ENCODE results near the gene ZBTB12. TPM values are rescaled to one million over a fixed set of nuclear protein-coding genes. Genes with fewer than 3 reads are reported as not detected.

Gene ZBTB12
- total and polyA plus RNA-seq, 5 experiments from 2014 or later = 3.1 to 3.7 TPM; not detected in 3

DNA sequence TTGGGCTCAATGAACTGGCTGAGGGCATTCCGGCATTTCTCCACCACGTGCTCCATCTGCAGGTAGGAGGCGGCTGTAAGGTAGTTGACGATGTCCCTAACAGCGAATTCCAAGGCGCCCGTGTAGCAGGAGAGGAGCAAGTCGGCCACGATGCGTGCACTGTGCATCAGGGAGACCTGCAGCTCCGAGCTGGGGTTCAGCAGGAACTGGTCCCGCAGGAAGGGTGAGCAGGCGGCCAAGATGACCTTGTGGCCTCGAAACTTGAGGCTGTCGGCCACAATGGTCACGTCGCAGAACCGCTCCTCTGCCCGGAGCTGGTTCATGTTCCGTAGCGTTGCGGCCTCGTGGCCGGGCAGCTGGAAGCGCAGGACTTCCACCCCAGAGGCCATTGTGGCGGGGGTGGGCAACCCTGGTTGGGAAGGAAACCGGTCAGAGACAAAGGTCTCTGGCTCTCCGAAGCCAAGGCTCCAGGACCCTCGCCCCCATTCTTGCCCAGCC is 920 bp downstream of the ZBTB12 start:
- H3K4me1 Mint-ChIP-seq = peaks cover 25 to 45% (median 38%) of the 10 kb centered on the region in 4 donors
- H3K4me3 Mint-ChIP-seq = peak overlapping the region; percentile 44 to 86 (median 63)
- peaks cover 0 to 4% (median 0%) of the 10 kb centered on the region in 3 donors for H3K36me3 Mint-ChIP-seq
- no peak for ATAC-seq
- H3K9me3 Mint-ChIP-seq = no peaks in the 10 kb centered on the region
- POLR2A ChIA-PET = interaction anchor here (0.5 to 2.3 kb wide), 9 partner anchors 11 to 1388 kb away, joined by 3 to 13 read pairs (median 4); partner anchors contain the start of genes DXO, GPANK1, NELFE and NEU1
- peak in 1 of 10 donors; percentile 6 for DNase-seq
- H3K27me3 Mint-ChIP-seq = no peaks in the 10 kb centered on the region
- peak overlapping the region in 6 of 10 donors; percentile 28 to 85 (median 78) for H3K27ac Mint-ChIP-seq

DNA sequence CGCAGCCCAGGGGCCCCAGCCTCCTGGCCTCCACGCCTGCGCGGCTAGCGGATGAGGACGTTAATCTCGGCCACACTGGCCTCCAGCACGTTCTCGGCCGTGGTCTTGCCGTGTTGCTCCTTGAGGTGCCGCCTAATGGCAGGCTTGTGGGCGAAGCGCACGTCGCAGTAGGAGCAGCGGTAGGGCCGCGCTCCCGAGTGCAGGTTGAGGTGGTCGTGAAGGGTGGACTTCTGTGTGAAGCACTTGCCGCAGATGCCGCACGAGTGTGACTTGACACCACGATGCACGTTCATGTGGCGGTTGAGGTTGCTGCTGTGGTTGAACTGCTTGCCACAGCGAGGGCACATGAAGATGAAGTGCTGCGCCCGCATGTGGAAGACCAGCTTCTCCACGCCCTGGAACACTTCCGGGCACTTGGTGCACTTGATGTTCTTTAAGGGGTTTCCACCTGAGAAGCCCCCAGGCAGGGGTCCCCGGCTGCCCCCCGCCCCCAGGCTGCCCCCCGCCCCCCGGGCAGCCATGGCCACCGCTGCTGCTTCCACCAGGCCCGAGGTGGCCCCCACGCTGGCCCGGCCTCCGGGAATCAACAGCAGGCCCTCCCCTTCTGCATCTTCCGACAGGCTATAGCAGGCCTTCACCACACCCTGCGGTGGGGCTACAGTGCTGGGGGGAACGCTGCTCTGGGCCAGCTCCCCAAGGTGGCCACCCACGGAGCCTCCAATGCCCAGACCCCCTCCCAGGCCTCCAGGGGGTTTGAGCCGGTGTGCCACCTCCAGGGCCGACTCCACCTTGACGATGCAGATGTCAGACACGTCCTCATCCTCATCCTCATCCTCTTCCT is 1.8 kb downstream of the ZBTB12 start:
- ATAC-seq = no peak
- POLR2A ChIA-PET = interaction anchor here (2.3 kb wide), 1 partner anchor 72 kb away, joined by 17 read pairs; the partner anchor contains the start of gene DXO
- Mint-ChIP-seq H3K36me3 (peaks cover 0 to 6% (median 4%) of the 10 kb centered on the region in 3 donors), H3K27ac (peak overlapping the region in 6 of 10 donors; percentile 37 to 83 (median 69)), H3K4me3 (peak overlapping the region; percentile 47 to 97 (median 68)), H3K9me3 (no peaks in the 10 kb centered on the region), H3K27me3 (no peaks in the 10 kb centered on the region), H3K4me1 (peaks cover 26 to 51% (median 38%) of the 10 kb centered on the region in 4 donors)
- DNase-seq = peak in 2 of 10 donors; percentile 24 to 30

DNA sequence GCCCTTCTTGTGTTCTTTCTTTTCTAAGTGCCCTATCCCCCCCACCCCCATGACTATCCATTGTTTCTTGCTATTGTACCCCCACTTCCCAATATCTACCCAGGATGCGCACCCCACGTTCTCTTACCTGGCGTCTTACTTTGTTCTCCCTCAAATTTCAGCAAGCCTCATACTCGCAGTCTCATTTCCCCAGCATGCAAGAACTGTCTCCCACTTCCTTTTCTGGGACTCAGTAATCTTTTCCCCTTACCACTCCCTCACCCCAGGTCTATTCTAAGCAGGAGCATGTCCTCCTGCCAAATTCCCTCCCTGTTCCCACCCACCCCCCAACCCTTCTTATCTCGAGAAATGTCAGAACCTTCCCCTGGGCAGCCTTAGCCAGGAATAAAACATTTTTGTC is 2.7 kb downstream of the ZBTB12 start:
- Mint-ChIP-seq H3K9me3 (no peaks in the 10 kb centered on the region), H3K4me1 (peaks cover 26 to 51% (median 38%) of the 10 kb centered on the region in 4 donors), H3K27ac (peak overlapping the region in 8 of 10 donors; percentile 37 to 90 (median 78)), H3K4me3 (peak overlapping the region; percentile 52 to 97 (median 73)), H3K36me3 (peaks cover 0 to 13% (median 4%) of the 10 kb centered on the region in 3 donors), H3K27me3 (no peaks in the 10 kb centered on the region)
- DNase-seq (no peak), ATAC-seq (no peak)
- POLR2A ChIA-PET = interaction anchor here (2.3 to 2.8 kb wide), 3 partner anchors 36 to 73 kb away, joined by 14 to 30 read pairs (median 17); partner anchors contain the start of genes DXO and NEU1

DNA sequence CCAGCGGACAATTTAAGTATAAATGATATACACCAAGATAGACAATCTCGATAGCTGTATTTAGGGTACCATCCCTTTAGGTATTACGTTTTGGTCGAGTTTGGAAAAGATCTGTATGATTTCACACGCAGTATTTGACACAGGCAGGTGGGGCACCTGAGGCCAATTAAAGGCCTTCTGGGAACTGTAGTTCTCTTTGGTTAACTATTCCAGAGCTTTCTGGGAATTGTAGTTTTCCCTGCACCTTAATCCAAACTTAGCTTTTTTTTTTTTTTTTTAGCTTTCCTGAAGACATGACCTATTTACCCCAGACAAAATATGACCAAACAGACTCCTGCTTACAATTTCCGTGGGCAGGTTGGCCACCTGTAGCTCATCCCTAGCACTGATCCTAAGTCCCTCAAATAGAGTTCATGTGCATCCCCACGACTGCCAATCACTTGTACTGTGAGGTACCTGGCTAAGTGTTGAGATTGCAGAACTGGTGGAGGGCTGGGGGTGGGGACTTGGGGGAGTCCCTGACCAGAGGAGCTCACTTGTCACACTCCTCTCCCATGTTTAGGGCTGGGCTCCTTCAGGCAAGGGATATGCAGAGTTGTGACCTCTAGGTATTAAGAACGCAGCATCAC is 3.4 kb downstream of the ZBTB12 start:
- no peaks in the 10 kb centered on the region for H3K27me3 Mint-ChIP-seq
- H3K9me3 Mint-ChIP-seq = no peaks in the 10 kb centered on the region
- POLR2A ChIA-PET = interaction anchor here (0.6 to 2.8 kb wide), 16 partner anchors 10 to 1890 kb away, joined by 3 to 30 read pairs (median 6); partner anchors contain the start of genes ABHD16A, BAG6, DXO and LEMD2
- peak in 6 of 10 donors; percentile 21 to 67 (median 37) for DNase-seq
- H3K27ac Mint-ChIP-seq = peak overlapping the region; percentile 85 to 98 (median 96)
- peaks cover 26 to 51% (median 38%) of the 10 kb centered on the region in 4 donors for H3K4me1 Mint-ChIP-seq
- peak; percentile 37 to 45 for ATAC-seq
- H3K4me3 Mint-ChIP-seq = peak overlapping the region; percentile 91 to 99 (median 97)
- H3K36me3 Mint-ChIP-seq = peaks cover 0 to 21% (median 4%) of the 10 kb centered on the region in 3 donors

DNA sequence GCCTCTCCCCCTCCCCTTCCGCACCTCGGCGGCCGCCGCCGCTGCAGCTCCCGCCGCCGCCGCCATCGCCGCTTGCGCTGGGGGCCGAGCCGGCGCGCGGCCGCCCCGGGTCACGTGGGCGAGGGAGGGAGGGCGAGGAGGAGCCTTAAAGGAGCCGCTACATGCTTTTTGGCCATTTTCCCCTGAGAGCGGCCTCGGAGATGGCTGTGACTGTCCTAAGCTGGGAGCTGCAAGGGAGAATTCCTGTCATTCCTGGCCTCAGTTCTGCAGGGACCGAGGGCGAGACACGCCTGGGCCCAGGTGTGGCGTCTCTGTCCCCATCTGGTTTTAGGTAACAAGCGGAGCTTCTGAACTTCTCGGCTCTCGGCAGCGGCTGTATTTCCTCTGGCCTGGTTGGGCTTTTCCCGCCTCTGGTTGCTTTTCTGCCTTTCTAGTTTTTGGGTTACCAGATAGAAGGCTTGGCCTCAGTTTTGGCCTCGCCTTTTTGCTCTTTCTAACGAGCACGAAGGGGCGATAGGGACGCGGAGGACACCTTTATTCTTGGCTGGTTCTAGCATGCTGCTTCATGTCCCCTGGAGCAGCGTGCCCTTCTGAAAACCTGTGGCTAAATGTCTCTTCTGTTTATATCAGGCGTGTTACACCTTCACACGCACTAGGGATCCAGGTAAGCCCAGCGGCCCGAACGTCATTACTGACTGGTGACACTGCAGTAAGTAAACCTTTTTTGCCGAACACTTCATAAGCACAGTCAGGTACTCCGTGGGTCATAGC is 4.1 kb downstream of the ZBTB12 start, which contains the start of gene EHMT2:
EHMT2 (minus strand) TSS at position 87 of the 771 bp plus-strand sequence; CDS start at position 66, 21 bp downstream.
- H3K4me3 Mint-ChIP-seq = peak within 1 kb of the TSS; percentile 91 to 99 (median 97)
- H3K36me3 Mint-ChIP-seq = peaks cover 0 to 28% (median 4%) of the 10 kb centered on the region in 3 donors
- DNase-seq (peak; percentile 74 to 89 (median 82)), ATAC-seq (peak; percentile 55 to 59)
- H3K27ac Mint-ChIP-seq = peak within 1 kb of the TSS; percentile 85 to 98 (median 96)
- H3K27me3 Mint-ChIP-seq = no peaks in the 10 kb centered on the region
- POLR2A ChIA-PET = interaction anchor here (0.5 to 2.8 kb wide), 23 partner anchors 10 to 1891 kb away, joined by 3 to 30 read pairs (median 5); partner anchors contain the start of genes ABHD16A, BAG6, DXO and LEMD2
- H3K4me1 Mint-ChIP-seq = peaks cover 23 to 46% (median 35%) of the 10 kb centered on the region in 4 donors
- no peaks in the 10 kb centered on the region for H3K9me3 Mint-ChIP-seq

DNA sequence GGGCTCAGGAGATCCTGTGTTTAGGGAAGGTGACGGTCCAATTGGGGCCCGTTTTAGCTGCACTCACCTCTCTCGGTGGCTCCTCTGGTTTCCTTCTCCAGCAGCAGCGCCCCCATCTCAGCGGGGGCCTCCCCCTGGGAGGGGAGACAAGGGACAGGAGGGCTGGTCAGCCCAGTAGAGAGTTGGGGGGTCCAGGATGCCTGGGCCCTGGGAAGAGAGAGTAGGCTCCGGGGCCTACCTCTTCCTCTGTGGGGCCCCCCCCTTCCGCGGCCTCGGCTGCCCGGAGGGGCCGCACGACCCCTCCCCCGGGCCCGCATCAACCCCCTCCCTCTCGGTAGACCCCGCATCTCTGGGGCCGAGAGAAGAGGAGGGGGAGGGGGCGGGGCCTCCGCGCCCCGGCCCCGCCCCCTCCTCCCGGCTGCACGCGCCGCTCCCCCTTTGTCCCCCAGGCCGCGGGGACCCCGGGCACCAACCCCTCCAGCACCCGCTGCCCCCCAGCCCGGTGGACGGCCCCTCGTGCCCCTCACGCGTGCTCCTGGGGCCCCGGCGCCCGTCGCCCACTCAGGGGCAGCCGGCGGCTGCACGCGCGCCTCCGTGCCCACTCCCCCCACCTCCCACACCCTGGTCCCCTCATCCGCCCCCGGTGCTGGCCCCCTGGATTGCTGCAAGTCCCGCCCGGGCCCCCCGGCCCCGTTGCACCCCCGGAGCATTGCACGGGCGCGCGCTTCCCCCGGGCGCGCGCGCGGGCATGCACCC is 4.9 kb downstream of the ZBTB12 start:
- peak overlapping the region in 9 of 10 donors; percentile 50 to 92 (median 88) for H3K27ac Mint-ChIP-seq
- no peaks in the 10 kb centered on the region for H3K27me3 Mint-ChIP-seq
- POLR2A ChIA-PET = interaction anchor here (0.5 to 2.8 kb wide), 16 partner anchors 9 to 1891 kb away, joined by 3 to 30 read pairs (median 6); partner anchors contain the start of genes BAG6, LEMD2, NELFE and NEU1
- H3K4me1 Mint-ChIP-seq = peaks cover 20 to 38% (median 30%) of the 10 kb centered on the region in 4 donors
- peak overlapping the region; percentile 82 to 97 (median 88) for H3K4me3 Mint-ChIP-seq
- peaks cover 2 to 35% (median 4%) of the 10 kb centered on the region in 3 donors for H3K36me3 Mint-ChIP-seq
- peak in 2 of 10 donors; percentile 14 to 15 for DNase-seq
- H3K9me3 Mint-ChIP-seq = no peaks in the 10 kb centered on the region
- ATAC-seq = peak in 1 of 2 donors; percentile 9

DNA sequence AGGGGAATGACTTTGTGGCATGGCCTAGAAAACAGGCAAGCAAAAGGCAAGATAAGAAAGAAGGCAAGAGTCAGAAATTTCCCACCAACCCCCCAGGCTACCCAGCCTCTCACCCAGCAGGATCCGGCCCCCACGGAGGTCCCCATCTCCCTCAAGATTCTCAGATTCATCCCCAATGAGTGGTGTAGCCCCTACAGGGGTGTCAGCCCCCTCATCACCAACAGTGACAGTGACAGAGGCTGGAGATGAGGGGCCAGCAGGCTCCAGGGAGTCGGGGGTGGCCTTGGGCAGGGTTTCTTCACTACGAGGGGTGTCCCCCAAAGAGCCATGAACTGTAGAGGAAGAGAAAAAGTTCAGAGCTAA is 5.4 kb downstream of the ZBTB12 start:
- no peak for ATAC-seq
- POLR2A ChIA-PET = interaction anchor here (1.0 to 2.8 kb wide), 5 partner anchors 9 to 1892 kb away, joined by 3 to 14 read pairs (median 4); partner anchors contain the start of gene LEMD2
- H3K27me3 Mint-ChIP-seq = no peaks in the 10 kb centered on the region
- peaks cover 2 to 41% (median 4%) of the 10 kb centered on the region in 3 donors for H3K36me3 Mint-ChIP-seq
- H3K4me1 Mint-ChIP-seq = peaks cover 19 to 36% (median 30%) of the 10 kb centered on the region in 4 donors
- peak overlapping the region; percentile 50 to 92 (median 88) for H3K27ac Mint-ChIP-seq
- H3K9me3 Mint-ChIP-seq = no peaks in the 10 kb centered on the region
- no peak for DNase-seq
- H3K4me3 Mint-ChIP-seq = peak overlapping the region; percentile 75 to 92 (median 86)

DNA sequence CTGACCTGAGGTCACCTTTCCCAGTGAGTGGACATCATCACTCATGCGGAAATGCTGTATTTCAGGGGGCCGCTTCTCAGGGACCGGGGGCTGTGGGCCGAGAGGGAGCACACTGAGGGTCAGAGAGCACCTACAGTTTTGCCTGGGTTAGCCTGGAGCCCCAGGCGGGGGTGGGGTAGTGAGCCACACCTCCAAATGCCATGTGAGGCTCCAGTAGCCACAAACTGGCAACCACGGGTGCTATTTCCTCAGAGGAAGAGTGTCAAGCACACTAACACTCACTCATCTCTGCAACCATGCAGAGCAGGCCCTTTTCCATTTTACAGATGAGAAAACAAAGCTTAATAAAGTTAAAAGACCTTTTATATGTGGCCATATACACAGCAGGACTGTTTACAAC is 9.1 kb downstream of the ZBTB12 start:
- no peak for ATAC-seq
- no peak for DNase-seq
- peaks cover 5 to 19% (median 10%) of the 10 kb centered on the region in 4 donors for H3K4me1 Mint-ChIP-seq
- POLR2A ChIA-PET = no interaction called here
- no peaks in the 10 kb centered on the region for H3K27me3 Mint-ChIP-seq
- peaks cover 0 to 64% (median 9%) of the 10 kb centered on the region in 3 donors for H3K36me3 Mint-ChIP-seq
- no peak overlapping the region for H3K27ac Mint-ChIP-seq
- no peak overlapping the region for H3K4me3 Mint-ChIP-seq
- no peaks in the 10 kb centered on the region for H3K9me3 Mint-ChIP-seq

DNA sequence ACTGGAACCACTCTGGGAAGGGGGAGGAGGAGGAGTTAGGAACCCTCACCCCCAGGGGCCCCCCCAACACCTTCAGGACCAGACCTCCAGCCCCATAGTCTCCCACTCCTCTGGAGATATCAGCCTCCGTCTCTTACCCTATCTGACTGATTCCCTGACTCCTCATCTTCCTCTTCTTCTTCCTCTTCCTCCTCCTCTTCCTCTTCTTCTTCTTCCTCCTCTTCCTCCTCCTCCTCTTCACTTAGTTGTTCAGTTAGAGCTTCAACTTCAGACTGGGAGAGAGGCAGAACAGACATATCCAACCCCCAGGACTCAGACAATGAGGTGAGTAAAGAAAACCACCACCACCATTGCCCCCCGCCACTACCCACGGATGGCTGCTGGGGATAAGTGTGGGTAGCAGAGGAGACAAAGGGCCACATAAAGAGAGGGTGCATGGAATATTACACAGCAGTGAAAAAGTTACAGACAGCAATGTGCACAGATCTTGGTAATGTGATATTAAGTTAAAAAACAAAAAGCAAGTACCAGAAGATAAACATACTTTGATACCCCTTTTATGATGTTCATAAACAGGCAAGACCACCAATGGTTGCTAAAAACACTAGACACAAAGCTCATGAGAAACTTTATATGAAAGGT is 12.4 kb downstream of the ZBTB12 start:
- no peak overlapping the region for H3K4me3 Mint-ChIP-seq
- peaks cover 5 to 82% (median 17%) of the 10 kb centered on the region in 3 donors for H3K36me3 Mint-ChIP-seq
- POLR2A ChIA-PET = interaction anchor here (0.6 to 1.6 kb wide), 4 partner anchors 23 to 190 kb away, joined by 3 to 5 read pairs (median 4); partner anchors contain the start of genes NELFE and SKIC2
- no peak for DNase-seq
- ATAC-seq = no peak
- H3K9me3 Mint-ChIP-seq = no peaks in the 10 kb centered on the region
- peaks cover 0 to 4% (median 3%) of the 10 kb centered on the region in 4 donors for H3K4me1 Mint-ChIP-seq
- peak overlapping the region in 2 of 10 donors; percentile 43 to 85 for H3K27ac Mint-ChIP-seq
- no peaks in the 10 kb centered on the region for H3K27me3 Mint-ChIP-seq

All from naive thymus-derived CD8-positive, alpha-beta T cell (primary cell).